ENCODE data around the gene WRAP73. TPM values are rescaled to one million over a fixed set of nuclear protein-coding genes. Genes with fewer than 3 reads are reported as not detected.
"Not testable (repeated sequence)": the region's sequence is repeated elsewhere in the genome, so short reads cannot be mapped to it uniquely, and the experiment has no call there.

The WRAP73 gene
- total RNA-seq, 1 donor from 2014 or later, result 19.0 TPM

DNA sequence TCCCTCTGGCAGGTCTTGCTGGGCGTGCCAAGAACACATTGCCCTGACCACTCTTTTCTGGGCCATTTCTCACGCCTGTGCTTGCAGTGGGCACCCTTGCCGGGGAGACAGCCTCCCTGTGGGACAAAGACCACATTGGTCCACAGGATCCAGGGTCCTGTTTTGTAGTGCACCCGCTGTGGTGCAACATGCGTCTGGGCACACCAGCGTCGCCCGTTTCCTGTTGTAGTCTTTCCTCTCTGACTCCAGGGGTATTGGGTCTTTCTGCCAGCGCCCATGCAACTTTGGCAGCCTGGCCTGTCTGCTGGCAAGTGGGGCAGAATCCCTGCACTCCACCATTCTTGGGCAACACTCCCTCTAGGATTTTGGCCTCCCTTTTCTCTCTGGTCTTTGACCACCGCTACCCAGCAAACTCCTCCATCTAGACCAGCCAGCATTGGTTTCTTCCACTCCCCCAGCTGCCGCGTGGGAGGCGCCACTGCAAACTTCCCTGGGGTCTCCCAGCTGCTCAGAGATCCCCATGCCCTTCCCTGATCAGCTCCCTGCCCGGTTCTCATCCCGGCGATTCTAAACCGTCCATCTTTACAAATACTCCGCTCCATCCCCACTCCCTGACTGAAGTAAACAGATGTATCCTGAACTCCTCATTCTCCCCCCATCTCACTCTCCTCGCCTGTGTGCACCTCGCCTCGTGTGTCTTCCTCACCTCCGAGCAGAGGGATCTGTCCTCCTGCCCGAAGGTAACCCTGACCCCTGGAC is 26.3 kb downstream of the WRAP73 start:
- Mint-ChIP-seq H3K27ac (ENCODE audit: unreplicated experiment) (no peak overlapping the region), H3K36me3 (ENCODE audit: low read depth, unreplicated experiment) (peaks cover 6% of the 10 kb centered on the region), H3K4me1 (ENCODE audit: unreplicated experiment) (peaks cover 31% of the 10 kb centered on the region), H3K27me3 (ENCODE audit: unreplicated experiment) (peaks cover 13% of the 10 kb centered on the region), H3K9me3 (ENCODE audit: unreplicated experiment) (no peaks in the 10 kb centered on the region), H3K4me3 (ENCODE audit: unreplicated experiment) (peak overlapping the region; percentile 91)
- TF ChIP-seq, protein P1, sequence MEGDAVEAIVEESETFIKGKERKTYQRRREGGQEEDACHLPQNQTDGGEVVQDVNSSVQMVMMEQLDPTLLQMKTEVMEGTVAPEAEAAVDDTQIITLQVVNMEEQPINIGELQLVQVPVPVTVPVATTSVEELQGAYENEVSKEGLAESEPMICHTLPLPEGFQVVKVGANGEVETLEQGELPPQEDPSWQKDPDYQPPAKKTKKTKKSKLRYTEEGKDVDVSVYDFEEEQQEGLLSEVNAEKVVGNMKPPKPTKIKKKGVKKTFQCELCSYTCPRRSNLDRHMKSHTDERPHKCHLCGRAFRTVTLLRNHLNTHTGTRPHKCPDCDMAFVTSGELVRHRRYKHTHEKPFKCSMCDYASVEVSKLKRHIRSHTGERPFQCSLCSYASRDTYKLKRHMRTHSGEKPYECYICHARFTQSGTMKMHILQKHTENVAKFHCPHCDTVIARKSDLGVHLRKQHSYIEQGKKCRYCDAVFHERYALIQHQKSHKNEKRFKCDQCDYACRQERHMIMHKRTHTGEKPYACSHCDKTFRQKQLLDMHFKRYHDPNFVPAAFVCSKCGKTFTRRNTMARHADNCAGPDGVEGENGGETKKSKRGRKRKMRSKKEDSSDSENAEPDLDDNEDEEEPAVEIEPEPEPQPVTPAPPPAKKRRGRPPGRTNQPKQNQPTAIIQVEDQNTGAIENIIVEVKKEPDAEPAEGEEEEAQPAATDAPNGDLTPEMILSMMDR (IDR thresholded peaks at IDR 0.05; ENCODE audit: unreplicated experiment), result no peak
- DNase-seq (ENCODE audit: low spot score), result no peak

DNA sequence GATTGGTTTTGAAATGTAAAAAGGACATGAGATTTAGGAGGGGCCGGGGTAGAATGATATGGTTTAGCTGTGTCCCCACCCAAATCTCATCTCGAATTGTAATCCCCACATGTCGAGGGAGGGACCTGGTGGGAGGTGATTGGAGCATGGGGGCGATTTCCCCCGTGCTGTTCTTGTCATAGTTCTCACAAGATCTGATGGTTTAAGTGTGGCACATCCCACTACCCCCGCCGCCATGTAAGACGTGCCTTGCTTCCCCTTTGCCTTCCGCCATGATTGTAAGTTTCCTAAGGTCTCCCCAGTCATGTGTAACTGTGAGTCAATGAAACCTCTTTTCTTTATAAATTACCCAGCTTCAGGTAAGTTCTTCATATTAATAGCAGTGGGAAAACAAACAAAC is 27.8 kb downstream of the WRAP73 start:
- H3K27ac Mint-ChIP-seq (ENCODE audit: unreplicated experiment); H3K36me3 Mint-ChIP-seq (ENCODE audit: low read depth, unreplicated experiment); DNase-seq (ENCODE audit: low spot score); H3K9me3 Mint-ChIP-seq (ENCODE audit: unreplicated experiment): not testable (repeated sequence)
- Mint-ChIP-seq H3K4me3 (ENCODE audit: unreplicated experiment) (peak overlapping the region; percentile 49), H3K4me1 (ENCODE audit: unreplicated experiment) (peaks cover 40% of the 10 kb centered on the region), H3K27me3 (ENCODE audit: unreplicated experiment) (peaks cover 15% of the 10 kb centered on the region)

DNA sequence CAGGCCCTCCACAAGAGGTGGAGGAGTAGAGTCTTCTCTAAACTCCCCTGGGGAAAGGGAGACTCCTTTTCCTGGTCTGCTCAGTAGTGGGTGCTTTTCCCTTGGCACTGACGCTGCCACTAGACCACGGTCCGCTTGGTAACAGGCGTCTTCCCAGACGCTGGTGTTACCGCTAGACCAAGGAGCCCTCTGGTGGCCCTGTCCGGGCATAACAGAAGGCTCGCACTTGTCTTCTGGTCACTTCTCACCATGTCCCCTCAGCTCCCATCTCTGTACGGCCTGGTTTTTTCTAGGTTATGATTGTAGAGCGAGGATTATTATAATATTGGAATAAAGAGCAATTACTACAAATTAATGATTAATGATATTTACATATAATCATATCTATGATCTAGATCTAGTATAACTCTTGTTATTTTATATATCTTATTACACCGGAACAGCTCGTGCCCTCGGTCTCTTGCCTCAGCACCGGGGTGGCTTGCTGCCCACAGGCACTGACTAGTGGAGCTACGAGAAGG is 28.7 kb downstream of the WRAP73 start:
- peaks cover 47% of the 10 kb centered on the region for H3K4me1 Mint-ChIP-seq (ENCODE audit: unreplicated experiment)
- H3K4me3 Mint-ChIP-seq (ENCODE audit: unreplicated experiment); H3K36me3 Mint-ChIP-seq (ENCODE audit: low read depth, unreplicated experiment); H3K27ac Mint-ChIP-seq (ENCODE audit: unreplicated experiment); H3K9me3 Mint-ChIP-seq (ENCODE audit: unreplicated experiment); DNase-seq (ENCODE audit: low spot score): not testable (repeated sequence)
- peaks cover 15% of the 10 kb centered on the region for H3K27me3 Mint-ChIP-seq (ENCODE audit: unreplicated experiment)
- TF ChIP-seq, protein P1 (IDR thresholded peaks at IDR 0.05; ENCODE audit: unreplicated experiment), result peak; percentile 56

DNA sequence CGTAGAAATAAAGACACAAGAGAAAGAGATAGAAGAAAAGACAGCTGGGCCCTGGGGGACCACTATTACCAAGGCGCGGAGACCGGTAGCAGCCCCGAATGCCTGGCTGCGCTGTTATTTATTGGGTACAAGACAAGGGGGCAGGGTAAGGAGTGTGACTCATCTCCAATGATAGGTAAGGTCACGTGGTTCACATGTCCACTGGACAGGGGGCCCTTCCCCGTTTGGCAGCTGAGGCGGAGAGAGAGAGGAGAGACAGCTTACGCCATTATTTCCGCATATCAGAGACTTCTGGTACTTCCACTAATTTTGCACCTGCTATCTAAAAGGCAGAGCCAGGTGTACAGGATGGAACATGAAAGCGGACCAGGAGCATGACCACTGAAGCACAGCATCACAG is 29.2 kb downstream of the WRAP73 start:
- Mint-ChIP-seq H3K9me3 (ENCODE audit: unreplicated experiment) (no peaks in the 10 kb centered on the region), H3K36me3 (ENCODE audit: low read depth, unreplicated experiment) (peaks cover 8% of the 10 kb centered on the region), H3K4me3 (ENCODE audit: unreplicated experiment) (no peak overlapping the region), H3K27ac (ENCODE audit: unreplicated experiment) (no peak overlapping the region), H3K27me3 (ENCODE audit: unreplicated experiment) (peaks cover 15% of the 10 kb centered on the region), H3K4me1 (ENCODE audit: unreplicated experiment) (peaks cover 49% of the 10 kb centered on the region)
- TF ChIP-seq, protein P1 (IDR thresholded peaks at IDR 0.05; ENCODE audit: unreplicated experiment), result no peak
- DNase-seq (ENCODE audit: low spot score), result no peak

DNA sequence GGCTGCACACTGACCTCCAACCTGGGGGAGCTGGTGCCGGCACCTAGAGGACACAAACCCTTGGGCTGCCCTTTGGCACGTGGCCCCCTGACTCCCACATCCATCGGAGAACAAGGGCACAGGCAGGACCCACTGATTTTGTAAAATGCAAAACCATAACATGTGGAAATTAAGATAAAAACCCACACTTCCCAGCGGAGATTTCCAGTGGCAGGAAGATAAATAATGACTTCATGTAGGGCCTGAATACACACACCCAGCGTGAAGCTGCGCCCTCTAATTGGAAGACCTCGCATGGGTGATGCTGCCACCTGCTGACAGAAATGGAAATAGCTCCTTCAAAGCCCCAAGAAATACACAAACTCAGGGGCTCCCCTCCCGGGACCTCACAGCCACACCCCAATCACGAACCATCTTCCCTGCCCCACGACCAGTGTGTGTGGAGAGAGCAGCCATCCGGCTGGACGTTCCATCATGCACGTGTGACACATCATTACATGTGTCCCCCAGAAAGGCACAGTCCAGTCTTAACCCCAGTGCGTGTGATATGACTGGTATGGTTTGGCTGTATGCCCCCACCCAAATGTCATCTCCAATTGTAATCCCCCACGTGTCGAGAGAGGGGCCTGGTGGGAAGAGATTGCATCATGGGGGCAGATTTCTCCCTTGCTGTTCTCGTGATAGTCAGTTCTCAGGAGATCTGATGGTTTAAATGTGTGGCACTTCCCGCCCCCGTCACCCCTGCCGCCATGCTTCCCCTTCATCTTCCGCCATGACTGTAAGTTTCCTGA is 30.8 kb downstream of the WRAP73 start:
- TF ChIP-seq, protein P1 (IDR thresholded peaks at IDR 0.05; ENCODE audit: unreplicated experiment), result peak; percentile 89
- Mint-ChIP-seq H3K27me3 (ENCODE audit: unreplicated experiment) (peaks cover 15% of the 10 kb centered on the region), H3K4me3 (ENCODE audit: unreplicated experiment) (no peak overlapping the region), H3K36me3 (ENCODE audit: low read depth, unreplicated experiment) (peaks cover 9% of the 10 kb centered on the region), H3K27ac (ENCODE audit: unreplicated experiment) (no peak overlapping the region), H3K4me1 (ENCODE audit: unreplicated experiment) (peaks cover 61% of the 10 kb centered on the region), H3K9me3 (ENCODE audit: unreplicated experiment) (no peaks in the 10 kb centered on the region)
- DNase-seq (ENCODE audit: low spot score), result peak; percentile 74

Data from endothelial cell (in vitro differentiated cells).